HepG2 (cell line): Measurements from ENCODE around the gene CBFA2T2. TPM values are rescaled to one million over a fixed set of nuclear protein-coding genes. Genes with fewer than 3 reads are reported as not detected.
A peak's percentile ranks its signal among the peaks of the same experiment; 100 is the strongest.

Experiments
- ATAC-seq: fragments of 200-7000 bp; cut with Tn5 transposase; 3 replicates; pipeline ENCODE4 v1.9.1; 2020; ENCODE audit warnings: mild to moderate bottlenecking, moderate library complexity
- BruUV-seq: library from RNA; stranded (reverse); fragments of 400-500 nt; replicated peaks from 2 replicates; lab custom pipeline; 2021; lab: Mats Ljungman, UMichigan
- CTCF ChIA-PET: fragments of 300-600 bp; formaldehyde crosslinking; extraction: SDS; loops from one replicate; lab custom pipeline; 2021; ENCODE audit warnings: low total read pairs, inconsistent platforms, low intra/inter-chr PET ratio; lab: Yijun Ruan, JAX
- POLR2A ChIA-PET: fragments of 350-600 bp; sonication (Branson Sonifier 250); formaldehyde crosslinking; loops from one replicate; lab custom pipeline; 2020; ENCODE audit warnings: antibody characterized with exemption, inconsistent platforms; lab: Yijun Ruan, JAX
- DNase-seq: peaks from one replicate; pipeline ENCODE4 v3.0.0-alpha.2; 2015; ENCODE audit warnings: low spot score
- FAIRE-seq: peaks from 3 replicates; lab custom pipeline; 2011; peaks lifted over from hg19 to GRCh38; lab: Jason Lieb, UNC
- H2AFZ ChIP-seq: one replicate; pipeline ENCODE4 v1.6.1; 2011; ENCODE audit warnings: low read length, inconsistent platforms
- H3K27ac ChIP-seq: fragments of 300-600 bp; 3 replicates; pipeline ENCODE4 v1.8.0; 2011; ENCODE audit warnings: mixed run types, mild to moderate bottlenecking, mixed read lengths, low read length, inconsistent platforms; ENCODE audit not compliant: insufficient read depth; ENCODE audit errors: extremely low read length
- H3K27me3 ChIP-seq, 2 experiments: fragments of 200-600 bp in 1 of 2; 2 replicates in 1 of 2; 3 replicates in 1 of 2; pipeline versions ENCODE4 v1.6.0 to v1.8.0; 2011; ENCODE audit warnings: low read length in 2 of 2, mild to moderate bottlenecking in 2 of 2, moderate library complexity in 2 of 2, inconsistent platforms in 1 of 2; ENCODE audit not compliant: insufficient read depth in 2 of 2, control insufficient read depth in 1 of 2
- H3K36me3 ChIP-seq, 2 experiments: fragments of 200-600 bp in 1 of 2; replicated peaks in 1 of 2; 2 replicates in 1 of 2; 3 replicates in 1 of 2; pipeline versions ENCODE4 v1.5.1 to v1.8.0; 2011; ENCODE audit warnings: low read length in 2 of 2, inconsistent platforms in 1 of 2; ENCODE audit not compliant: insufficient read depth in 2 of 2, control insufficient read depth in 1 of 2
- H3K4me1 ChIP-seq: 2 replicates; pipeline ENCODE4 v1.5.1; 2012; ENCODE audit warnings: low read length, inconsistent platforms; ENCODE audit not compliant: insufficient read depth
- H3K4me2 ChIP-seq: 2 replicates; pipeline ENCODE4 v1.6.0; 2011; ENCODE audit warnings: low read depth, low read length, inconsistent platforms
- H3K4me3 ChIP-seq, 3 experiments: fragments of 200-600 bp in 1 of 3; sonication (generic), shearing (Covaris generic) in 1 of 3; replicated peaks in 1 of 3; 2 replicates each; pipeline ENCODE4 v1.5.1; 2011 to 2016; ENCODE audit warnings: low read length in 3 of 3, inconsistent platforms in 2 of 3, low read depth in 2 of 3, mild to moderate bottlenecking in 2 of 3, control low read depth in 1 of 3, mixed read lengths in 1 of 3; ENCODE audit not compliant: insufficient read depth in 1 of 3
- H3K79me2 ChIP-seq: one replicate; pipeline ENCODE4 v1.6.1; 2011; ENCODE audit warnings: low read length, inconsistent platforms; ENCODE audit not compliant: insufficient read depth
- H3K9ac ChIP-seq: 2 replicates; pipeline ENCODE4 v1.6.0; 2011; ENCODE audit warnings: mild to moderate bottlenecking, low read depth, low read length, inconsistent platforms; ENCODE audit not compliant: insufficient read depth
- H3K9me3 ChIP-seq: 2 replicates; pipeline ENCODE4 v1.5.1; 2012; ENCODE audit warnings: mild to moderate bottlenecking, low read length
- H4K20me1 ChIP-seq: 2 replicates; pipeline ENCODE4 v1.6.0; 2011; ENCODE audit warnings: inconsistent platforms, mild to moderate bottlenecking, low read length, moderate library complexity; ENCODE audit not compliant: insufficient read depth
- CENPT ChIP-seq: sonication (generic); formaldehyde crosslinking; IDR thresholded peaks from 2 replicates; pipeline ENCODE4 v1.8.0; 2022; ENCODE audit warnings: low read depth, mild to moderate bottlenecking, moderate library complexity, missing genetic modification reagents
- EHMT2 ChIP-seq: fragments of 200-600 bp; sonication (generic); IDR thresholded peaks from 2 replicates; pipeline ENCODE4 v1.7.0; 2017; ENCODE audit warnings: antibody characterized with exemption, low read depth, low read length, borderline replicate concordance
- FOSL2 ChIP-seq: sonication (generic); formaldehyde crosslinking; IDR thresholded peaks from 2 replicates; pipeline ENCODE4 v1.4.0; 2020; ENCODE audit warnings: missing genetic modification reagents
- HHEX ChIP-seq: IDR thresholded peaks from 2 replicates; pipeline ENCODE4 v1.6.1; 2016; ENCODE audit warnings: control low read depth
- NR2F6 ChIP-seq, 2 experiments: IDR thresholded peaks; 2 replicates each; pipeline ENCODE4 v1.6.1; 2016; ENCODE audit warnings: antibody characterized with exemption in 1 of 2, mild to moderate bottlenecking in 1 of 2
- ZBTB40 ChIP-seq, 2 experiments: fragments of 450-650 bp in 1 of 2; sonication (generic) in 1 of 2; formaldehyde crosslinking in 1 of 2; IDR thresholded peaks; 2 replicates each; pipeline versions ENCODE4 v1.6.1 to v1.8.0; 2016 to 2022; ENCODE audit warnings: antibody characterized with exemption in 1 of 2, mild to moderate bottlenecking in 1 of 2, missing genetic modification reagents in 1 of 2
- ZNF331 ChIP-seq: sonication (generic); formaldehyde crosslinking; IDR thresholded peaks from 2 replicates; pipeline ENCODE4 v1.4.0; 2020; ENCODE audit warnings: missing genetic modification reagents
- ZNF503 ChIP-seq: sonication (generic); formaldehyde crosslinking; IDR thresholded peaks from 2 replicates; pipeline ENCODE4 v1.4.0; 2020; ENCODE audit warnings: missing genetic modification reagents
- ZNF546 ChIP-seq: sonication (generic); formaldehyde crosslinking; conservative IDR thresholded peaks from 2 replicates; pipeline ENCODE4 v1.8.1; 2023; ENCODE audit warnings: mild to moderate bottlenecking, missing genetic modification reagents
- ZNF704 ChIP-seq: sonication (generic); formaldehyde crosslinking; IDR thresholded peaks from 2 replicates; pipeline ENCODE4 v1.8.1; 2023; ENCODE audit warnings: mild to moderate bottlenecking, inconsistent platforms, moderate library complexity, missing genetic modification reagents, borderline replicate concordance
- ZNF772 ChIP-seq: sonication (generic); formaldehyde crosslinking; IDR thresholded peaks from 2 replicates; pipeline ENCODE4 v1.5.0; 2020; ENCODE audit warnings: mild to moderate bottlenecking, missing genetic modification reagents
- ZNF776 ChIP-seq: sonication (generic); formaldehyde crosslinking; IDR thresholded peaks from 2 replicates; pipeline ENCODE4 v1.4.0; 2020; ENCODE audit warnings: mild to moderate bottlenecking, missing genetic modification reagents
- ZSCAN30 ChIP-seq: sonication (generic); formaldehyde crosslinking; IDR thresholded peaks from 2 replicates; pipeline ENCODE4 v1.5.0; 2020; ENCODE audit warnings: mild to moderate bottlenecking, missing genetic modification reagents
- WGBS: methylation state at CpG from one replicate; pipeline ENCODE4 v1.1.6; 2017; ENCODE audit warnings: low lambda C conversion rate; 5-methylcytosine and 5-hydroxymethylcytosine counted together
- in situ Hi-C: cut with HindIII; loops from 2 replicates; pipeline ENCODE4 v1.10.0; 2017; ENCODE audit warnings: low pct_unique_long_range_greater_than_20kb; ENCODE audit not compliant: extremely low pct_ligation_motif_present
- intact Hi-C: fragments of 100-400 bp; cut with micrococcal nuclease; formaldehyde crosslinking; loops from one replicate; pipeline ENCODE4 v1.10.0; 2022; ENCODE audit not compliant: unreplicated experiment
- polyA plus RNA-seq, 8 experiments: library from polyadenylated mRNA; depleted of rRNA in 3 of 8; stranded (reverse) in 7 of 8; unstranded in 1 of 8; fragments of >200 nt; fragmentation: Illumina TruSeq in 4 of 8; extraction: Trizol in 4 of 8; gene quantifications; 2 replicates each; pipeline versions ENCODE4 v1.2.1 to v1.2.3, GENCODE V29; 2011 to 2016; ENCODE audit warnings: low read depth in 4 of 8, missing spikeins in 1 of 8, mixed read lengths in 1 of 8; ENCODE audit not compliant: insufficient read depth in 1 of 8
- total RNA-seq, 5 experiments: library from RNA; depleted of rRNA; stranded (reverse); fragments of >200 nt; fragmentation: Illumina TruSeq; extraction: Trizol; gene quantifications; 2 replicates each; pipeline ENCODE4 v1.2.3, GENCODE V29; 2016; ENCODE audit warnings: low read depth in 1 of 5

Gene CBFA2T2
- total and polyA plus RNA-seq, 2 of the 13 experiments (the other 11 are each of a cell fraction or from before 2014, with no cell fraction given): 6.3 to 21.2 TPM

GRCh38 chr20:33541074-33541473, 51.2 kb downstream of the CBFA2T2 start:
- FAIRE-seq: no peak
- H3K9me3 ChIP-seq: no peaks in the 10 kb centered on the region
- intact Hi-C loops (no loop called here), in situ Hi-C loops (no loop called here)
- ChIA-PET CTCF (no interaction called here), POLR2A (no interaction called here)
- peaks cover 0 to 2% of the 10 kb centered on the region in 2 experiments; a peak in 1 of 5 replicates for H3K36me3 ChIP-seq
- peaks cover 51% of the 10 kb centered on the region for H3K4me1 ChIP-seq
- H3K4me3 ChIP-seq: no peak overlapping the region
- no peak overlapping the region for H2AFZ ChIP-seq
- peak; percentile 31 for DNase-seq
- no peaks in the 10 kb centered on the region for H4K20me1 ChIP-seq
- H3K79me2 ChIP-seq: peaks cover 47% of the 10 kb centered on the region
- no peak overlapping the region for H3K4me2 ChIP-seq
- 96% methylated on average over 4 of the region's 4 CpGs for WGBS
- no peak overlapping the region for H3K27ac ChIP-seq
- BruUV-seq: no TSS peak
- H3K27me3 ChIP-seq: no peaks in the 10 kb centered on the region
- H3K9ac ChIP-seq: no peak overlapping the region
- ATAC-seq: no peak
- TF ChIP-seq ZNF331 (CRISPR knock-in tag) (no peak), NR2F6 (IDR thresholded peaks at IDR 0.05) (peak; percentile 93), NR2F6 (CRISPR knock-in tag; IDR thresholded peaks at IDR 0.05) (peak; percentile 89), HHEX (CRISPR knock-in tag) (peak; percentile 28; the same call in 1 of the 2 replicates), CENPT (CRISPR knock-in tag) (no peak), ZNF772 (CRISPR knock-in tag) (no peak), FOSL2 (CRISPR knock-in tag) (no peak), ZBTB40 (IDR thresholded peaks at IDR 0.05) (no peak), ZBTB40 (CRISPR knock-in tag; IDR thresholded peaks at IDR 0.05) (no peak), ZNF503 (CRISPR knock-in tag) (no peak), EHMT2 (no peak), ZNF776 (CRISPR knock-in tag) (no peak), ZNF704 (CRISPR knock-in tag) (no peak), ZNF546 (CRISPR knock-in tag) (no peak), ZSCAN30 (CRISPR knock-in tag) (no peak)
